IPS-18a (cell line): ENCODE measurements around the gene TDRD10.

Source experiments
- H3K27ac ChIP-seq: one replicate; pipeline ENCODE4 v1.5.1; 2013; ENCODE audit warnings: low read length
- H3K27me3 ChIP-seq: one replicate; pipeline ENCODE4 v1.6.1; 2013; ENCODE audit warnings: mild to moderate bottlenecking, low read length; ENCODE audit not compliant: control insufficient read depth, insufficient read depth
- H3K36me3 ChIP-seq: one replicate; pipeline ENCODE4 v1.6.1; 2013; ENCODE audit warnings: low read depth, low read length; ENCODE audit not compliant: control insufficient read depth
- H3K4me1 ChIP-seq: one replicate; pipeline ENCODE4 v1.6.1; 2013; ENCODE audit warnings: low read depth, low read length; ENCODE audit not compliant: control insufficient read depth
- H3K4me3 ChIP-seq: one replicate; pipeline ENCODE4 v1.5.1; 2013; ENCODE audit warnings: low read length
- H3K9ac ChIP-seq: one replicate; pipeline ENCODE4 v1.6.1; 2013; ENCODE audit warnings: mild to moderate bottlenecking, low read length, moderate library complexity
- H3K9me3 ChIP-seq: one replicate; pipeline ENCODE4 v1.6.1; 2013; ENCODE audit warnings: low read depth, low read length; ENCODE audit not compliant: control insufficient read depth

The TDRD10 gene

GRCh38 chr1:154548028-154548427 is 46.0 kb downstream of the TDRD10 start:
- Histone ChIP-seq H3K4me1 (no peaks in the 10 kb centered on the region), H3K4me3 (no peak overlapping the region), H3K36me3 (peaks cover 41% of the 10 kb centered on the region), H3K27me3 (no peaks in the 10 kb centered on the region), H3K27ac (no peak overlapping the region), H3K9ac (no peak overlapping the region), H3K9me3 (no peaks in the 10 kb centered on the region)

DNA sequence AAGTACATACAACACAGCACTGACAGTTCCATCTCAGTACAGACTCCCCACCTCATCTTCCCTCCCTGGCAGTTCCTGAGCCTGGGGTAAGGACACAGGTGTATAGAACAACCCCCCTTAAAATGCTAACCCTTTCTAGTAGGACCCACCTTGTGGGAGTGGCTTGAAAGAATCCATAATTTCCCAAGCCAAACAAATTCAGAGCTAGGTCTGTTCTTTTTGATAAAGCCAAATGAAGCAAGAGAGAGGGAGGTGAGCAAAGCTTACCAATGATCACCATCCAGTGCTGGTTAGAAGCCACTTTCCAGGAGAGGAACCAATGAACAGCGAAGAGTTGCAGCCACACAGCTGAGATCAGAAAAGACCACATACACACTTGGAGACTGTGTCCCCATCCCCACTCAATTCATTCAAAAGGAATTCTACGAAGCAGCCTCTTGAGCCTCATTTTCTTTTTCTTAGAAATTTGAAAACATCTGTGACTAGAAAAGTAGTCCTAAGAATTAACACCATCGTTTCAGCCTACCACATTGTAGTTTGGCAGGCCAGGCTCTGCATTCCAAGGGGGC is 47.3 kb downstream of the TDRD10 start:
- H3K27me3 ChIP-seq = no peaks in the 10 kb centered on the region
- H3K4me3 ChIP-seq = no peak overlapping the region
- H3K4me1 ChIP-seq = no peaks in the 10 kb centered on the region
- H3K36me3 ChIP-seq = peaks cover 54% of the 10 kb centered on the region
- no peaks in the 10 kb centered on the region for H3K9me3 ChIP-seq
- H3K9ac ChIP-seq = no peak overlapping the region
- no peak overlapping the region for H3K27ac ChIP-seq

GRCh38 chr1:154550070-154550469 is 48.1 kb downstream of the TDRD10 start:
- Histone ChIP-seq H3K9ac (no peak overlapping the region), H3K4me1 (no peaks in the 10 kb centered on the region), H3K4me3 (no peak overlapping the region), H3K36me3 (peaks cover 62% of the 10 kb centered on the region), H3K27me3 (no peaks in the 10 kb centered on the region), H3K27ac (no peak overlapping the region), H3K9me3 (no peaks in the 10 kb centered on the region)

GRCh38 chr1:154550657-154551056 is 48.6 kb downstream of the TDRD10 start:
- Histone ChIP-seq H3K36me3 (peaks cover 68% of the 10 kb centered on the region), H3K27ac (no peak overlapping the region), H3K9me3 (no peaks in the 10 kb centered on the region), H3K27me3 (no peaks in the 10 kb centered on the region), H3K4me1 (no peaks in the 10 kb centered on the region), H3K9ac (no peak overlapping the region), H3K4me3 (no peak overlapping the region)

GRCh38 chr1:154551474-154551873 is 49.5 kb downstream of the TDRD10 start:
- Histone ChIP-seq H3K36me3 (peaks cover 71% of the 10 kb centered on the region), H3K9ac (no peak overlapping the region), H3K27me3 (no peaks in the 10 kb centered on the region), H3K4me1 (peaks cover 6% of the 10 kb centered on the region), H3K4me3 (no peak overlapping the region), H3K9me3 (no peaks in the 10 kb centered on the region), H3K27ac (no peak overlapping the region)

DNA sequence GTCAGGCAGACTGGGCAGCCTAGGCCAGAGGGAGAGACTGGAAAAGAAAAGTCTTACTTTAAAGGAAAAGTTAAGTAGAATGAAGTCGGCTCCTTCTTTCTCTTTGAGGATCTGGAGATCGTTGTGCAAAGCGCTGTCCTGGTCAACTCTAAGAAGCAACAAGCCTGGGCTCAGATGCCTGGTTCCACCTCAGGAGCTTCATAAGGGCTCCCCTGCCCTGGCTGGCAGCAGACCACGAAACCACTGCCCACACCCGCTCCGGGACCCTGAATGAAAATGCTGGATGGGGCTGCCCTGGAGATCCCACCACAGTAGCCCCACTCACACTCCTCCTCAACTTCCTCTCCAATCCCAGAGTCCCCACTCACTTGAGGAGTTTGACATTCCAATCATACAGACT is 50.0 kb downstream of the TDRD10 start:
- H3K4me3 ChIP-seq = no peak overlapping the region
- no peak overlapping the region for H3K27ac ChIP-seq
- H3K4me1 ChIP-seq = peaks cover 12% of the 10 kb centered on the region
- peaks cover 71% of the 10 kb centered on the region for H3K36me3 ChIP-seq
- no peaks in the 10 kb centered on the region for H3K9me3 ChIP-seq
- H3K27me3 ChIP-seq = no peaks in the 10 kb centered on the region
- no peak overlapping the region for H3K9ac ChIP-seq

GRCh38 chr1:154553056-154554030 is 51.3 kb downstream of the TDRD10 start:
- peaks cover 71% of the 10 kb centered on the region for H3K36me3 ChIP-seq
- no peaks in the 10 kb centered on the region for H3K9me3 ChIP-seq
- H3K9ac ChIP-seq = no peak overlapping the region
- peaks cover 19% of the 10 kb centered on the region for H3K4me1 ChIP-seq
- H3K4me3 ChIP-seq = no peak overlapping the region
- no peaks in the 10 kb centered on the region for H3K27me3 ChIP-seq
- H3K27ac ChIP-seq = no peak overlapping the region

DNA sequence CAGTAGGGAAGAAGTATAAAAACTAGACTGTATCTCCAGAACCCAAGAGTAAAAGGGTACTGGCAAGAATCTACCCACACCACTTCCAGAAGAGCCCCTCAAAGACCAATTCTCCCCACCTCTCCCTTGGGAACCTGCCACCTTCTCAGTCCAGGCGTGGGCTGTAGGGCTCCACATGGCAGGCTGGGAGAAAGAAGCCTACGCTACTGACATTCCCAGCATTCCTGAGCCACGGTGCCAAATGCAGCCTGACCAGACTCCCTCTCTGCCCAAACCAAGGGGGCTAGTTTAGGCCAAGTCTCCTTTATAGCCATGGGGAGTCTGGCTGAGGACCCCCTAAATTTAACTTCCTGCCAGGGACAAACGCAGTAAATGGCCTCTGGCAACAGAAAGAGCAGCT is 54.4 kb downstream of the TDRD10 start:
- Histone ChIP-seq H3K9ac (peak overlapping the region; percentile 58), H3K27ac (peak overlapping the region; percentile 7), H3K4me3 (peak overlapping the region; percentile 60), H3K27me3 (no peaks in the 10 kb centered on the region), H3K36me3 (peaks cover 46% of the 10 kb centered on the region), H3K9me3 (no peaks in the 10 kb centered on the region), H3K4me1 (peaks cover 24% of the 10 kb centered on the region)

- Histone ChIP-seq H3K36me3 (peaks cover 36% of the 10 kb centered on the region), H3K27ac (no peak overlapping the region), H3K9me3 (no peaks in the 10 kb centered on the region), H3K27me3 (no peaks in the 10 kb centered on the region), H3K4me1 (peaks cover 24% of the 10 kb centered on the region), H3K9ac (peak overlapping the region; percentile 58), H3K4me3 (peak overlapping the region; percentile 60)
Observed at GRCh38 chr1:154557248-154557938, 55.4 kb downstream of the TDRD10 start.

DNA sequence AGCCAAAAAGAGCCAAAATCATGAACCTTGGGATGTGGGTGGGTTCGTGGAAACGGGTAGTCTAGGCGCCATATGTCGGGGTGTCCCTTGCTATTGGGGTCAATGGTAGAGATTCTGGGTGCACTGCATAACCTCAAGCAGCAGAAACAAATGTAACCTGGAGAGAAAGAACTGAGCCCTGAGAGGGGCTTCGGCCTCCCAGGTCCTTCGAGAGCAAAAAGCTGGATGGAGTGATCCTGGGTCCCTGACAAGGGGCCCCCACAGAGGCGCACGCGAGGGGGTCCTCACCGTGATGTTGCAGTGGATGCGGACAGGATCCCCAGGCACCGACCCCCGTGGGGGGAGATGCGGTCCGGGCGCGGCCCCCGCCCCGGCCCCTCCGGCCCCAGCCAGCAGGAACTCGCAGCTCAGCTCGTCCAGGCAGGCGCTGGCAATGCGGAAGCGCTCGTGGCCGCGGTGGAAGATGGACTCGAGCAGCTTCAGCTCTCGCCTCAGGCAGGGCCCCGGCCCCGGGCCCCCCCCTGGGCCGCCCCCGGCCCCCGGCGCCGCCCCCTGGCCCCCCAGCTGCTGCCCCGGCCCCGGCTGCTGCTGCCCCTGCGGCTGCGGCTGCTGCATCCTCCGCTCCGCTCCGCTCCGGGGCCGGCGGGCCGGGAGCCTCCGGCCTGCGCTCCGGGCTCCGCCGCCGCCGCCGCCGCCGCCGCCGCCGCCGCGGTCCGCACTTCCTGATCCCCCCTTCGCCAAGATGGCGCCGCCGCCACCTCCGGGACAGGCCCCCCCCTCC is 56.1 kb downstream of the TDRD10 start, which contains the start of gene UBE2Q1:
Gene UBE2Q1 (minus strand): TSS at position 724 of the 781 bp plus-strand sequence. CDS start 109 bp downstream, at position 615.
- H3K4me3 ChIP-seq = peak within 1 kb of the TSS; percentile 64
- H3K4me1 ChIP-seq = peaks cover 24% of the 10 kb centered on the region
- no peak within 1 kb of the TSS for H3K27ac ChIP-seq
- no peaks in the 10 kb centered on the region for H3K9me3 ChIP-seq
- H3K9ac ChIP-seq = peak within 1 kb of the TSS; percentile 63
- peaks cover 29% of the 10 kb centered on the region for H3K36me3 ChIP-seq
- no peaks in the 10 kb centered on the region for H3K27me3 ChIP-seq
